ENCODE results near the gene GCNA. TPM values are rescaled to one million over a fixed set of nuclear protein-coding genes. Genes with fewer than 3 reads are reported as not detected.

GCNA gene
- total and polyA plus RNA-seq, 10 of the 15 experiments (the other 5 are each of a cell fraction or from before 2014, with no cell fraction given) = 0.37 to 1.6 (median 0.90) TPM

- no peak for TF ChIP-seq SIN3A (IDR thresholded peaks at IDR 0.05; ENCODE audit: low read depth, low read length)
- TF ChIP-seq E4F1 (IDR thresholded peaks at IDR 0.05; ENCODE audit: borderline replicate concordance, partially characterized antibody) = no peak
- TF ChIP-seq ATF2 (IDR thresholded peaks at IDR 0.05; ENCODE audit: low read length) = no peak
- no peak for TF ChIP-seq HDAC2 (IDR thresholded peaks at IDR 0.05)
- no peak for TF ChIP-seq NFIC (IDR thresholded peaks at IDR 0.05; ENCODE audit: low read depth, low read length)
- no peak for TF ChIP-seq SUZ12 (IDR thresholded peaks at IDR 0.05; ENCODE audit: unreplicated experiment)
- TF ChIP-seq SIX5 (IDR thresholded peaks at IDR 0.05; ENCODE audit: low read depth, low read length, severe bottlenecking) = no peak
Observed at GRCh38 chrX:71533851-71534561, 44.2 kb upstream of the GCNA start (continued).
